HEK293 (cell line): ENCODE data around the gene BTBD16.
A peak's percentile ranks its signal among the peaks of the same experiment; 100 is the strongest.

ENCODE experiments used
- CTCF ChIA-PET: fragments of 350-600 bp; formaldehyde crosslinking; extraction: SDS; loops from one replicate; lab custom pipeline; 2021; ENCODE audit warnings: antibody characterized with exemption; lab: Yijun Ruan, JAX
- POLR2A ChIA-PET: fragments of 300-600 bp; formaldehyde crosslinking; extraction: SDS; loops from one replicate; lab custom pipeline; 2020; ENCODE audit warnings: antibody characterized with exemption, inconsistent platforms; lab: Yijun Ruan, JAX
- H3K27ac ChIP-seq: fragments of 200-500 bp; sonication (Bioruptor generic); 2 replicates; pipeline ENCODE4 v1.5.1; 2014; ENCODE audit warnings: low read depth, low read length, control low read depth, inconsistent platforms; ENCODE audit errors: extremely low read depth
- H3K36me3 ChIP-seq, 2 experiments: fragments of 200-500 bp in 1 of 2; sonication (Bioruptor generic) in 1 of 2; 1 replicate in 1 of 2; 2 replicates in 1 of 2; pipeline ENCODE4 v1.5.1; 2014 to 2017; ENCODE audit warnings: inconsistent platforms in 2 of 2, low read length in 2 of 2; ENCODE audit not compliant: control insufficient read depth in 2 of 2, insufficient read depth in 1 of 2
- H3K4me1 ChIP-seq: fragments of 200-500 bp; sonication (Bioruptor generic); 2 replicates; pipeline ENCODE4 v1.5.1; 2014; ENCODE audit warnings: mild to moderate bottlenecking, low read length, inconsistent platforms; ENCODE audit not compliant: control insufficient read depth, insufficient read depth
- H3K4me3 ChIP-seq: 2 replicates; pipeline ENCODE4 v1.5.1; 2011; ENCODE audit warnings: low read depth, mild to moderate bottlenecking, control low read depth, low read length, moderate library complexity
- H3K9me3 ChIP-seq: fragments of 200-500 bp; sonication (Bioruptor generic); 2 replicates; pipeline ENCODE4 v1.5.1; 2014; ENCODE audit warnings: low read depth, low read length, inconsistent platforms; ENCODE audit not compliant: control insufficient read depth, insufficient read depth
- GLI4 ChIP-seq: fragments of 450-650 bp; formaldehyde crosslinking; IDR thresholded peaks from 2 replicates; pipeline ENCODE4 v1.5.1; 2016; ENCODE audit warnings: missing biosample characterization, missing genetic modification characterization
- HOXC10 ChIP-seq: sonication (generic); formaldehyde crosslinking; IDR thresholded peaks from 2 replicates; pipeline ENCODE4 v1.8.1; 2023; ENCODE audit warnings: mild to moderate bottlenecking, missing genetic modification reagents
- MYNN ChIP-seq: fragments of 450-650 bp; formaldehyde crosslinking; IDR thresholded peaks from 2 replicates; pipeline ENCODE4 v1.5.1; 2016; ENCODE audit warnings: missing biosample characterization, missing genetic modification characterization, borderline replicate concordance
- PRDM1 ChIP-seq: fragments of 450-650 bp; formaldehyde crosslinking; IDR thresholded peaks from 2 replicates; pipeline ENCODE4; 2016; ENCODE audit warnings: missing biosample characterization, missing genetic modification characterization
- SCRT1 ChIP-seq: fragments of 450-650 bp; formaldehyde crosslinking; IDR thresholded peaks from 2 replicates; pipeline ENCODE4 v1.5.1; 2016; ENCODE audit warnings: missing biosample characterization, missing genetic modification characterization, borderline replicate concordance
- SCRT2 ChIP-seq: fragments of 450-650 bp; formaldehyde crosslinking; IDR thresholded peaks from 2 replicates; pipeline ENCODE4 v1.5.1; 2016; ENCODE audit warnings: missing biosample characterization, missing genetic modification characterization
- ZBTB48 ChIP-seq: fragments of 450-650 bp; formaldehyde crosslinking; IDR thresholded peaks from 2 replicates; pipeline ENCODE4 v1.5.1; 2016; ENCODE audit warnings: missing biosample characterization, missing genetic modification characterization
- ZEB2 ChIP-seq: fragments of 450-650 bp; formaldehyde crosslinking; IDR thresholded peaks from 2 replicates; pipeline ENCODE4 v1.5.1; 2016; ENCODE audit warnings: missing biosample characterization, missing genetic modification characterization
- ZNF133 ChIP-seq: fragments of 450-650 bp; formaldehyde crosslinking; IDR thresholded peaks from 2 replicates; pipeline ENCODE4 v1.5.1; 2016; ENCODE audit warnings: missing biosample characterization, missing genetic modification characterization
- ZNF138 ChIP-seq: fragments of 450-650 bp; formaldehyde crosslinking; IDR thresholded peaks from 2 replicates; pipeline ENCODE4 v1.5.1; 2016; ENCODE audit warnings: missing biosample characterization, missing genetic modification characterization, borderline replicate concordance
- ZNF2 ChIP-seq: fragments of 450-650 bp; formaldehyde crosslinking; IDR thresholded peaks from 2 replicates; pipeline ENCODE4 v1.5.1; 2016; ENCODE audit warnings: missing biosample characterization, missing genetic modification characterization
- ZNF223 ChIP-seq: fragments of 450-650 bp; formaldehyde crosslinking; IDR thresholded peaks from 2 replicates; pipeline ENCODE4 v1.5.1; 2016; ENCODE audit warnings: missing biosample characterization, missing genetic modification characterization
- ZNF248 ChIP-seq: fragments of 450-650 bp; formaldehyde crosslinking; IDR thresholded peaks from 2 replicates; pipeline ENCODE4 v1.5.1; 2017; ENCODE audit warnings: missing biosample characterization, missing genetic modification characterization
- ZNF350 ChIP-seq: fragments of 450-650 bp; formaldehyde crosslinking; IDR thresholded peaks from 2 replicates; pipeline ENCODE4 v1.5.0; 2017; ENCODE audit warnings: missing biosample characterization, mild to moderate bottlenecking, missing genetic modification characterization
- ZNF391 ChIP-seq: fragments of 450-650 bp; formaldehyde crosslinking; IDR thresholded peaks from 2 replicates; pipeline ENCODE4 v1.5.1; 2016; ENCODE audit warnings: low read depth, missing biosample characterization, missing genetic modification characterization, borderline replicate concordance
- ZNF530 ChIP-seq: fragments of 450-650 bp; formaldehyde crosslinking; IDR thresholded peaks from 2 replicates; pipeline ENCODE4 v1.5.1; 2016; ENCODE audit warnings: low read depth, missing biosample characterization, missing genetic modification characterization
- ZNF623 ChIP-seq: fragments of 450-650 bp; formaldehyde crosslinking; IDR thresholded peaks from 2 replicates; pipeline ENCODE4 v1.5.1; 2016; ENCODE audit warnings: missing biosample characterization, missing genetic modification characterization
- TF ChIP-seq, protein P1 (sequence below): fragments of 450-650 bp; formaldehyde crosslinking; IDR thresholded peaks from 2 replicates; pipeline ENCODE4 v1.5.1; 2016; ENCODE audit warnings: missing biosample characterization, missing genetic modification characterization
- TF ChIP-seq, protein P2 (sequence below): fragments of 450-650 bp; formaldehyde crosslinking; IDR thresholded peaks from 2 replicates; pipeline ENCODE4 v1.5.1; 2016; ENCODE audit warnings: missing biosample characterization, missing genetic modification characterization
- TF ChIP-seq, protein P3 (sequence below): fragments of 450-650 bp; formaldehyde crosslinking; IDR thresholded peaks from 2 replicates; pipeline ENCODE4 v1.5.1; 2016; ENCODE audit warnings: missing biosample characterization, missing genetic modification characterization, low read depth
- TF ChIP-seq, protein P4 (sequence below): sonication (generic); formaldehyde crosslinking; IDR thresholded peaks from 2 replicates; pipeline ENCODE4 v1.8.1; 2022; ENCODE audit warnings: mild to moderate bottlenecking, moderate library complexity, missing genetic modification reagents

BTBD16 gene

DNA sequence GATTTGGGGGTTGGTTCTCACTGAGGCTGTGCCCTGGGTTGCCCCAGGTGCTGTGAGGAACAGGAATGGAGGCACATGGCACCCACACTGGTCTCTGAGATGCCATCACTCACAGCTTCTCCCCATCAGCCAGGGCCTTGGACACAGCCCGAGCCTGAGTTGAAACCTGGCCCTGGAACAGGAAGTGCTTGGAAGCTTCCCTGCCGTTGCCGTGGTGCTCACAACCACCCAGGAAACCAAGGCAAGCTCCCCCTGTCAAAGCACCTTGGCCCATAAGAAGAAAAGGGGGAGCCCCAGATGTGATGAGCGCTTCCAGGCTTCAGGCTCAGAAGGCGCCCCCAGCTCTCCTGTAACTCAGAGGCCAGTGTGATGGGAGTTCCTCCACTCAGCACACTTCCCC lies at the start of gene BTBD16:
Gene BTBD16, plus strand, starts transcription at position 221 of the 400 bp plus-strand sequence. CDS start 3,786 bp downstream, outside the sequence.
- ChIA-PET POLR2A (no interaction called here), CTCF (interaction anchor here (0.6 to 1.9 kb wide), 7 partner anchors 9 to 380 kb away, joined by 3 to 9 read pairs (median 3); no protein-coding TSS in a partner anchor)
- H3K4me3 ChIP-seq, result no peak within 1 kb of the TSS
- no peaks in the 10 kb centered on the region for H3K9me3 ChIP-seq
- TF ChIP-seq ZNF391 (tag by site-specific recombination) (no peak), GLI4 (no peak), HOXC10 (CRISPR knock-in tag) (no peak), ZNF223 (tag by site-specific recombination) (no peak), ZNF623 (no peak), PRDM1 (no peak), ZNF133 (no peak), ZNF248 (tag by site-specific recombination) (no peak), ZEB2 (tag by site-specific recombination) (no peak), SCRT2 (tag by site-specific recombination) (no peak), SCRT1 (tag by site-specific recombination) (no peak)
- TF ChIP-seq, protein P1, sequence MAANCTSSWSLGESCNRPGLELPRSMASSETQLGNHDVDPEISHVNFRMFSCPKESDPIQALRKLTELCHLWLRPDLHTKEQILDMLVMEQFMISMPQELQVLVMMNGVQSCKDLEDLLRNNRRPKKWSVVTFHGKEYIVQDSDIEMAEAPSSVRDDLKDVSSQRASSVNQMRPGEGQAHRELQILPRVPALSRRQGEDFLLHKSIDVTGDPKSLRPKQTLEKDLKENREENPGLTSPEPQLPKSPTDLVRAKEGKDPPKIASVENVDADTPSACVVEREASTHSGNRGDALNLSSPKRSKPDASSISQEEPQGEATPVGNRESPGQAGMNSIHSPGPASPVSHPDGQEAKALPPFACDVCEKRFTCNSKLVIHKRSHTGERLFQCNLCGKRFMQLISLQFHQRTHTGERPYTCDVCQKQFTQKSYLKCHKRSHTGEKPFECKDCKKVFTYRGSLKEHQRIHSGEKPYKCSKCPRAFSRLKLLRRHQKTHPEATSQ (tag by site-specific recombination), result no peak
- TF ChIP-seq, protein P2, sequence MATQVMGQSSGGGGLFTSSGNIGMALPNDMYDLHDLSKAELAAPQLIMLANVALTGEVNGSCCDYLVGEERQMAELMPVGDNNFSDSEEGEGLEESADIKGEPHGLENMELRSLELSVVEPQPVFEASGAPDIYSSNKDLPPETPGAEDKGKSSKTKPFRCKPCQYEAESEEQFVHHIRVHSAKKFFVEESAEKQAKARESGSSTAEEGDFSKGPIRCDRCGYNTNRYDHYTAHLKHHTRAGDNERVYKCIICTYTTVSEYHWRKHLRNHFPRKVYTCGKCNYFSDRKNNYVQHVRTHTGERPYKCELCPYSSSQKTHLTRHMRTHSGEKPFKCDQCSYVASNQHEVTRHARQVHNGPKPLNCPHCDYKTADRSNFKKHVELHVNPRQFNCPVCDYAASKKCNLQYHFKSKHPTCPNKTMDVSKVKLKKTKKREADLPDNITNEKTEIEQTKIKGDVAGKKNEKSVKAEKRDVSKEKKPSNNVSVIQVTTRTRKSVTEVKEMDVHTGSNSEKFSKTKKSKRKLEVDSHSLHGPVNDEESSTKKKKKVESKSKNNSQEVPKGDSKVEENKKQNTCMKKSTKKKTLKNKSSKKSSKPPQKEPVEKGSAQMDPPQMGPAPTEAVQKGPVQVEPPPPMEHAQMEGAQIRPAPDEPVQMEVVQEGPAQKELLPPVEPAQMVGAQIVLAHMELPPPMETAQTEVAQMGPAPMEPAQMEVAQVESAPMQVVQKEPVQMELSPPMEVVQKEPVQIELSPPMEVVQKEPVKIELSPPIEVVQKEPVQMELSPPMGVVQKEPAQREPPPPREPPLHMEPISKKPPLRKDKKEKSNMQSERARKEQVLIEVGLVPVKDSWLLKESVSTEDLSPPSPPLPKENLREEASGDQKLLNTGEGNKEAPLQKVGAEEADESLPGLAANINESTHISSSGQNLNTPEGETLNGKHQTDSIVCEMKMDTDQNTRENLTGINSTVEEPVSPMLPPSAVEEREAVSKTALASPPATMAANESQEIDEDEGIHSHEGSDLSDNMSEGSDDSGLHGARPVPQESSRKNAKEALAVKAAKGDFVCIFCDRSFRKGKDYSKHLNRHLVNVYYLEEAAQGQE (tag by site-specific recombination), result no peak
- no peak within 1 kb of the TSS for H3K27ac ChIP-seq
- no peaks in the 10 kb centered on the region for H3K36me3 ChIP-seq
- no peaks in the 10 kb centered on the region for H3K4me1 ChIP-seq

DNA sequence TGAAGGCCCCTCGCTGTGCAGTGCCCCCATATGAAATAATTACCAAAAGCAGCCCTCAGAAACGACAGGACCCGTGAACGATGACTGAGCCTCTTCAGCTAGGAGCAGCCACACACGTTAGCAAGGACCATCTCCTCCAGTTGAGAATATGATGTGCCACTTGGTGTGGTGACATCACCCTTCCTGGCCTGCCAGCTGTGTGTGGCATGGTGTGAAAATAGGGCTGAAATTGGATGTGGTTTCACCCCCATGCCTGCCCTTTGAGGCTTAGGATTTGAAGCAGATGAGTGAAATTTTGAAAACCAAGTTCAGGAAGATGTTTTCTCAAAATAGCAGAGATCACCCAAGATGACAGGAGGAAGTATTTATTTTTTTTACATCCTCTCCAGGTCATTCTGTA lies 49.1 kb upstream of the BTBD16 start:
- no peaks in the 10 kb centered on the region for H3K9me3 ChIP-seq
- peaks cover 0 to 25% of the 10 kb centered on the region in 2 experiments; a peak in 2 of 3 replicates for H3K36me3 ChIP-seq
- no peak overlapping the region for H3K4me3 ChIP-seq
- H3K27ac ChIP-seq, result no peak overlapping the region
- POLR2A ChIA-PET, result no interaction called here
- CTCF ChIA-PET, result no interaction called here
- TF ChIP-seq, protein P3, sequence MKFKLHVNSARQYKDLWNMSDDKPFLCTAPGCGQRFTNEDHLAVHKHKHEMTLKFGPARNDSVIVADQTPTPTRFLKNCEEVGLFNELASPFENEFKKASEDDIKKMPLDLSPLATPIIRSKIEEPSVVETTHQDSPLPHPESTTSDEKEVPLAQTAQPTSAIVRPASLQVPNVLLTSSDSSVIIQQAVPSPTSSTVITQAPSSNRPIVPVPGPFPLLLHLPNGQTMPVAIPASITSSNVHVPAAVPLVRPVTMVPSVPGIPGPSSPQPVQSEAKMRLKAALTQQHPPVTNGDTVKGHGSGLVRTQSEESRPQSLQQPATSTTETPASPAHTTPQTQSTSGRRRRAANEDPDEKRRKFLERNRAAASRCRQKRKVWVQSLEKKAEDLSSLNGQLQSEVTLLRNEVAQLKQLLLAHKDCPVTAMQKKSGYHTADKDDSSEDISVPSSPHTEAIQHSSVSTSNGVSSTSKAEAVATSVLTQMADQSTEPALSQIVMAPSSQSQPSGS, result peak; percentile 22; the same call in 1 of the 2 replicates
- no peak for TF ChIP-seq ZBTB48
- no peak for TF ChIP-seq ZNF350
- TF ChIP-seq MYNN (tag by site-specific recombination), result no peak
- no peak for TF ChIP-seq ZNF2
- TF ChIP-seq ZNF138 (tag by site-specific recombination), result no peak
- no peak for TF ChIP-seq ZNF530 (tag by site-specific recombination)
- TF ChIP-seq, protein P4, sequence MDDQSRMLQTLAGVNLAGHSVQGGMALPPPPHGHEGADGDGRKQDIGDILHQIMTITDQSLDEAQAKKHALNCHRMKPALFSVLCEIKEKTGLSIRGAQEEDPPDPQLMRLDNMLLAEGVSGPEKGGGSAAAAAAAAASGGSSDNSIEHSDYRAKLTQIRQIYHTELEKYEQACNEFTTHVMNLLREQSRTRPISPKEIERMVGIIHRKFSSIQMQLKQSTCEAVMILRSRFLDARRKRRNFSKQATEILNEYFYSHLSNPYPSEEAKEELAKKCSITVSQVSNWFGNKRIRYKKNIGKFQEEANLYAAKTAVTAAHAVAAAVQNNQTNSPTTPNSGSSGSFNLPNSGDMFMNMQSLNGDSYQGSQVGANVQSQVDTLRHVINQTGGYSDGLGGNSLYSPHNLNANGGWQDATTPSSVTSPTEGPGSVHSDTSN (CRISPR knock-in tag), result no peak
- H3K4me1 ChIP-seq, result no peaks in the 10 kb centered on the region
